Measurements from ENCODE around the gene GTF2H3. TPM values are rescaled to one million over a fixed set of nuclear protein-coding genes. Genes with fewer than 3 reads are reported as not detected.

GTF2H3 gene
- total and polyA plus RNA-seq, 9 of the 15 experiments (the other 6 are each of a cell fraction or from before 2014, with no cell fraction given) = 22.7 to 99.7 (median 49.6) TPM

DNA sequence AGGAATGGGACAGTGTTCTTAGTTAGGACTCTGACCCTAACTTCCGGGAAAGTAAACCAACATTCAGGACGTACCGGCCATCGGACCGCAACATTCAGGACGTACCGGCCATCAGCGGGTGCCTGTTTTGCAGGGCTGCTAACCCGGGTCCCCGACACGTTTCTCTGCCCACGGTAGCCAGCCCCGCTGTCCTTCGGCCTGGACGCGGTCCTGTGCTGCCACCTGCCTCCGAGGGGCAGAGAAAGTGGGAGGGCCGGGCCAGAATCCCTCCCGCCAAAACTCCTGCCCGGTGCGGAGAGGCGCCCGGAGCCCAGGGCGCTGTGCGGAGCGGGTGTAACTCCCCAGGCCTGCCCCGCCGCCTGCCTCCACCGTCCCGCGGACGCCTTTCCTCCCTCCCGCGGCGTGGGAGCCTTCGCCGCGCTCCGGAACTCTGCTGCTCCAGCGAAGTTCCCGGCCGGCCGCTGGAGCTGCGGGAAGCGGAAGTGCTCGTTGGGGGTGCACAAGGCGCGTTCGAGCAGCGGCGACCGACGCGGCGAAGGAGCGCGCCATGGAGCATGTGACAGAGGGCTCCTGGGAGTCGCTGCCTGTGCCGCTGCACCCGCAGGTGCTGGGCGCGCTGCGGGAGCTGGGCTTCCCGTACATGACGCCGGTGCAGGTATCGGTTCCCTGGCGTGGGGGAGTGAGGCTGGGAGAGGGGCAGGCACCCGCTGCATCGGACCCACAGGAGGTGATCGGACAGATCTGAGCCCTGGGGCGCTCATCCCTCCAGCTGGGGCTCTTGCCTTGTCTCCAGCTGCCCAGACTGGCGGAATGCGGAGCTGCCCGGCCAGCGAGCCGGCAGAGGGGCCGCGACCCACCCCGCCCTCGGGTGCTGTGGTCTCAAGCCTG lies 31.8 kb upstream of the GTF2H3 start, which contains the start of gene DDX55 (continued):
- TF ChIP-seq MTA3 (IDR thresholded peaks at IDR 0.05; ENCODE audit: borderline replicate concordance) (peak; percentile 90), MTF1 (CRISPR knock-in tag; IDR thresholded peaks at IDR 0.05; ENCODE audit: borderline replicate concordance) (no peak), EGR1 (conservative IDR thresholded peaks at IDR 0.05) (peak; percentile 52), NEUROD1 (IDR thresholded peaks at IDR 0.05; ENCODE audit: borderline replicate concordance, low read depth, low read length, partially characterized antibody) (peak; percentile 85), RCOR1 (IDR thresholded peaks at IDR 0.05; ENCODE audit: borderline replicate concordance in 1 of 2, low read depth in 2 of 2, low read length in 2 of 2) (no peak; a peak in 1 of 4 replicates), NFE2L1 (tag; IDR thresholded peaks at IDR 0.05; ENCODE audit: borderline replicate concordance, low read depth) (no peak), LCOR (CRISPR knock-in tag; IDR thresholded peaks at IDR 0.05) (peak; percentile 99), ZKSCAN1 (IDR thresholded peaks at IDR 0.05; ENCODE audit: low read depth, low read length) (peak; percentile 83), ELF4 (CRISPR knock-in tag; IDR thresholded peaks at IDR 0.05) (peak; percentile 20; the same call in 1 of the 2 replicates), ZC3H8 (IDR thresholded peaks at IDR 0.05) (no peak), SRF (CRISPR knock-in tag; IDR thresholded peaks at IDR 0.05) (peak in 1 of 2 experiments; percentile 53; a peak in 1 of 4 replicates), SREBF1 (IDR thresholded peaks at IDR 0.05; ENCODE audit: borderline replicate concordance, low read depth, low read length) (peak; percentile 70; the same call in 1 of the 2 replicates), TAF15 (IDR thresholded peaks at IDR 0.05; ENCODE audit: low read depth, low read length) (0 out of 2 replicates have a peak, but pooled peaks have one; percentile 37), E2F3 (CRISPR knock-in tag; IDR thresholded peaks at IDR 0.05) (peak; percentile 100)
- TF ChIP-seq, protein P1, sequence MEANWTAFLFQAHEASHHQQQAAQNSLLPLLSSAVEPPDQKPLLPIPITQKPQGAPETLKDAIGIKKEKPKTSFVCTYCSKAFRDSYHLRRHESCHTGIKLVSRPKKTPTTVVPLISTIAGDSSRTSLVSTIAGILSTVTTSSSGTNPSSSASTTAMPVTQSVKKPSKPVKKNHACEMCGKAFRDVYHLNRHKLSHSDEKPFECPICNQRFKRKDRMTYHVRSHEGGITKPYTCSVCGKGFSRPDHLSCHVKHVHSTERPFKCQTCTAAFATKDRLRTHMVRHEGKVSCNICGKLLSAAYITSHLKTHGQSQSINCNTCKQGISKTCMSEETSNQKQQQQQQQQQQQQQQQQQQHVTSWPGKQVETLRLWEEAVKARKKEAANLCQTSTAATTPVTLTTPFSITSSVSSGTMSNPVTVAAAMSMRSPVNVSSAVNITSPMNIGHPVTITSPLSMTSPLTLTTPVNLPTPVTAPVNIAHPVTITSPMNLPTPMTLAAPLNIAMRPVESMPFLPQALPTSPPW (CRISPR knock-in tag; IDR thresholded peaks at IDR 0.05) = peak; percentile 77
- TF ChIP-seq, protein P2, sequence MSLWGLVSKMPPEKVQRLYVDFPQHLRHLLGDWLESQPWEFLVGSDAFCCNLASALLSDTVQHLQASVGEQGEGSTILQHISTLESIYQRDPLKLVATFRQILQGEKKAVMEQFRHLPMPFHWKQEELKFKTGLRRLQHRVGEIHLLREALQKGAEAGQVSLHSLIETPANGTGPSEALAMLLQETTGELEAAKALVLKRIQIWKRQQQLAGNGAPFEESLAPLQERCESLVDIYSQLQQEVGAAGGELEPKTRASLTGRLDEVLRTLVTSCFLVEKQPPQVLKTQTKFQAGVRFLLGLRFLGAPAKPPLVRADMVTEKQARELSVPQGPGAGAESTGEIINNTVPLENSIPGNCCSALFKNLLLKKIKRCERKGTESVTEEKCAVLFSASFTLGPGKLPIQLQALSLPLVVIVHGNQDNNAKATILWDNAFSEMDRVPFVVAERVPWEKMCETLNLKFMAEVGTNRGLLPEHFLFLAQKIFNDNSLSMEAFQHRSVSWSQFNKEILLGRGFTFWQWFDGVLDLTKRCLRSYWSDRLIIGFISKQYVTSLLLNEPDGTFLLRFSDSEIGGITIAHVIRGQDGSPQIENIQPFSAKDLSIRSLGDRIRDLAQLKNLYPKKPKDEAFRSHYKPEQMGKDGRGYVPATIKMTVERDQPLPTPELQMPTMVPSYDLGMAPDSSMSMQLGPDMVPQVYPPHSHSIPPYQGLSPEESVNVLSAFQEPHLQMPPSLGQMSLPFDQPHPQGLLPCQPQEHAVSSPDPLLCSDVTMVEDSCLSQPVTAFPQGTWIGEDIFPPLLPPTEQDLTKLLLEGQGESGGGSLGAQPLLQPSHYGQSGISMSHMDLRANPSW (CRISPR knock-in tag; IDR thresholded peaks at IDR 0.05) = 0 out of 2 replicates have a peak, but pooled peaks have one; percentile 86
- TF ChIP-seq, protein P3, sequence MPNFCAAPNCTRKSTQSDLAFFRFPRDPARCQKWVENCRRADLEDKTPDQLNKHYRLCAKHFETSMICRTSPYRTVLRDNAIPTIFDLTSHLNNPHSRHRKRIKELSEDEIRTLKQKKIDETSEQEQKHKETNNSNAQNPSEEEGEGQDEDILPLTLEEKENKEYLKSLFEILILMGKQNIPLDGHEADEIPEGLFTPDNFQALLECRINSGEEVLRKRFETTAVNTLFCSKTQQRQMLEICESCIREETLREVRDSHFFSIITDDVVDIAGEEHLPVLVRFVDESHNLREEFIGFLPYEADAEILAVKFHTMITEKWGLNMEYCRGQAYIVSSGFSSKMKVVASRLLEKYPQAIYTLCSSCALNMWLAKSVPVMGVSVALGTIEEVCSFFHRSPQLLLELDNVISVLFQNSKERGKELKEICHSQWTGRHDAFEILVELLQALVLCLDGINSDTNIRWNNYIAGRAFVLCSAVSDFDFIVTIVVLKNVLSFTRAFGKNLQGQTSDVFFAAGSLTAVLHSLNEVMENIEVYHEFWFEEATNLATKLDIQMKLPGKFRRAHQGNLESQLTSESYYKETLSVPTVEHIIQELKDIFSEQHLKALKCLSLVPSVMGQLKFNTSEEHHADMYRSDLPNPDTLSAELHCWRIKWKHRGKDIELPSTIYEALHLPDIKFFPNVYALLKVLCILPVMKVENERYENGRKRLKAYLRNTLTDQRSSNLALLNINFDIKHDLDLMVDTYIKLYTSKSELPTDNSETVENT (CRISPR knock-in tag; IDR thresholded peaks at IDR 0.05) = peak; percentile 37

Data from K562 (cell line).